Transverse colon (tissue), 4 donors: ENCODE data around the gene CXCL12.

Experiments
- POLR2A ChIP-seq: fragments of 450-650 bp; IDR thresholded peaks from one replicate; pipeline ENCODE4 v1.6.1; 2016; ENCODE audit warnings: antibody characterized with exemption, mild to moderate bottlenecking, moderate library complexity
- POLR2AphosphoS5 ChIP-seq, 3 donors: sonication (generic); formaldehyde crosslinking; IDR thresholded peaks; one replicate each; pipeline ENCODE4 v1.6.1; 2016; ENCODE audit warnings: antibody characterized with exemption in 3 of 3
- TF ChIP-seq, protein P1 (sequence below), 5 experiments: fragments of 200-600 bp in 3 of 5; fragments of 450-650 bp in 2 of 5; sonication (generic) in 3 of 5; IDR thresholded peaks; 1 replicate in 2 of 5; 2 replicates in 3 of 5; pipeline ENCODE4 v1.5.1; 2016 to 2017; ENCODE audit warnings: antibody characterized with exemption in 5 of 5, inconsistent platforms in 3 of 5, mild to moderate bottlenecking in 2 of 5, moderate library complexity in 1 of 5

DNA sequence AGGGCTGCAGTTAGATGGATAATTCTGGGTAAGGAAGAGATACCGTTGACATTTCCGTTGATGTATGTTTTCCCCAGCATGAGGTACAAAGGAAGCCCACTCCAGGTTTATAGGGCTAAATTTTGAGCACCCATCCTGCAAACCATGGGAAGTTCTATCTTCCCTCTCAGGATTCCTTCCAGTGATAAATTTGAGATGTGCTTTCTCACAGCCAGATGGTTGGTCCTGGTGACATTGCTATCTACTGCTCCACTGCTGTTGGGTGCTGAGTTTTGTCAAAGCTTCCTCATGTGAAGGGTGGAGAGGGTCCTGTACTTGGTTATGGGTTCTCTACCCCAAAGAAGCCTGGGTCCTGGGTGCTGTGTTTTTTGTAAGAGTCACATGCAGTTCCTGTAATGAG is 57.4 kb downstream of the CXCL12 start:
- TF ChIP-seq, protein P1, sequence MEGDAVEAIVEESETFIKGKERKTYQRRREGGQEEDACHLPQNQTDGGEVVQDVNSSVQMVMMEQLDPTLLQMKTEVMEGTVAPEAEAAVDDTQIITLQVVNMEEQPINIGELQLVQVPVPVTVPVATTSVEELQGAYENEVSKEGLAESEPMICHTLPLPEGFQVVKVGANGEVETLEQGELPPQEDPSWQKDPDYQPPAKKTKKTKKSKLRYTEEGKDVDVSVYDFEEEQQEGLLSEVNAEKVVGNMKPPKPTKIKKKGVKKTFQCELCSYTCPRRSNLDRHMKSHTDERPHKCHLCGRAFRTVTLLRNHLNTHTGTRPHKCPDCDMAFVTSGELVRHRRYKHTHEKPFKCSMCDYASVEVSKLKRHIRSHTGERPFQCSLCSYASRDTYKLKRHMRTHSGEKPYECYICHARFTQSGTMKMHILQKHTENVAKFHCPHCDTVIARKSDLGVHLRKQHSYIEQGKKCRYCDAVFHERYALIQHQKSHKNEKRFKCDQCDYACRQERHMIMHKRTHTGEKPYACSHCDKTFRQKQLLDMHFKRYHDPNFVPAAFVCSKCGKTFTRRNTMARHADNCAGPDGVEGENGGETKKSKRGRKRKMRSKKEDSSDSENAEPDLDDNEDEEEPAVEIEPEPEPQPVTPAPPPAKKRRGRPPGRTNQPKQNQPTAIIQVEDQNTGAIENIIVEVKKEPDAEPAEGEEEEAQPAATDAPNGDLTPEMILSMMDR (IDR thresholded peaks at IDR 0.05): no peak
- TF ChIP-seq POLR2AphosphoS5 (IDR thresholded peaks at IDR 0.05) (no peak), POLR2A (no peak)
